ENCODE measurements around the gene YJU2.

YJU2 gene

DNA sequence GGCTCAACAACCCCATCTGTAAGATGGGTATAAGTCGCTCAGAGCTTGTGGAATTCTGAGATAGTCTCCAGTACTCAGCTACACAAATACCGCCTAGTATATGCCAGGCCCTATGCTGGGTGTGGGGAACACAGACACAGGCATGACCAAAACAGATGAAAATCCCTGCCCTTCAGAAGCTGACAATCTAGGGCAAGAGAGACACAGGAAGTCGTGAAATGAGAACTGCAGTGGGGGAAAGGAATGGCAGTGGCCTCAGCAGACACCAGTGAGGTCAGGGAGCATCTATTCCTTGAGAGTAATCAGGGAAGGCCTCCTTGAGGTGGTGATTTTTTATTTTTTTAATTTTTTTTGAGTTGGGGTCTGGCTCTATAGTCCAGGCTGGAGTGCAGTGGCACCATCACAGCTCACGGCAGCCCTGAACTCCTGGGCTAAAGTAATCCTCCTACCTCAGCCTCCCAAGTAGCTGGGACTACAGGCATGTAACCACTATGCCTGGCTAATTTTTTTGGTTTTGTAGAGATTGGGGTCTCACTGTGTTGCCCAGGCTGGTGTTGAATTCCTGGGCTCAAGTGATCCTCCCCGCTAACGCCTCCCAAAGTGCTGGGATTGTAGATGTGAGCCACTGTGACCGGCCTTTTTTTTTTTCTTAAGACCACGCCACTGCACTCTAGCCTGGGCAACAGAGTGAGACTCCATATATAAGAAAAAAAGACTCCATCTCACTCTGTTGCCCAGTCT, 52.1 kb downstream of the YJU2 start:
- no peak for DNase-seq (ENCODE audit: low read depth)

- DNase-seq (ENCODE audit: low read depth) = no peak
Measured at GRCh38 chr19:4300589-4300988, 53.7 kb downstream of the YJU2 start.

GRCh38 chr19:4301590-4302242, 54.8 kb downstream of the YJU2 start:
- DNase-seq (ENCODE audit: low read depth) = no peak

GRCh38 chr19:4302243-4302640, 55.4 kb downstream of the YJU2 start, which contains the start of gene TMIGD2:
TSS of gene TMIGD2 (minus strand) at chr19:4302389. CDS start at chr19:4302385, 4 bp downstream.
- peak; percentile 8 for DNase-seq (ENCODE audit: low read depth)

- no peak for DNase-seq (ENCODE audit: low read depth)
Measured at GRCh38 chr19:4303819-4304537, 57.1 kb downstream of the YJU2 start.

DNA sequence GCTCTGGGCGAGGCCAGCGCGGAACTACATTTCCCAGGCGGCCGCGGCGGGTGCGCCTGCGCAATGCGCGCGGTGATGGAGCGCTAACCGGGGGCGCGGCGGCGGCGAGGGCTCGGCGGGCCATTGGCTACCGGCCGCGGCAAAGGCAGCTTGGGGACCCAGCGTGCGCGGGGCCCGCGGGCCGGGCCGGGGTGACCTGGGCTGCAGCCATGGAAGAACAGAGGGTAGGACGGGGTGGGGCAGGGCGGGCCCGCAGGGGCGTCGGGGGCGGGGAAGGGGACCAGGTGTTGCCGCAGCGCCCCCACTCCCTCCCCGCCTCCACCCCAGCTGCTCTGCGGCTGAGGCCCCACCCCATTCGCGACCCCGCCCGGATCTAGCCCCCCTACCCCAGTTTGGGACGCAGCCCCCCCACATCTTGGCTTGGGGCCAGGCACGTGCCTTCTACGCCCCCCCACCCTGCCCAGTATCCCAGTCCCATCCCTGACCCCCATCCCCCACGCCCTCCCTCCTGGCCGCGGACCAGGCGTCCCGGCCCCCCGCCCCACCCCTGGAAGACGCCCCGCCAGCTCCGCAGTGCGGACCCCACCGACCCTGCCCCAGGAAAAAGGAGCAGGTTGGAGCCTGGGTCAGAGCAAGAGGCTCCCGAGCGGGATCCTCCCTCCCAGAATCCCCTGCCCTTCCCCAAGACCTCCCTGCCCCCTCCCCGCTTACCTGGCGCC, 57.8 kb downstream of the YJU2 start, which contains the start of gene FSD1:
Gene FSD1 (plus strand): TSS at position 61 of the 719 bp plus-strand sequence. CDS start 149 bp downstream, at position 210.
- peak; percentile 35 for DNase-seq (ENCODE audit: low read depth)

GRCh38 chr19:4305257-4305612, 58.4 kb downstream of the YJU2 start:
- DNase-seq (ENCODE audit: low read depth) = no peak

- no peak for DNase-seq (ENCODE audit: low read depth)
Measured at GRCh38 chr19:4305659-4306058, 58.8 kb downstream of the YJU2 start.

GRCh38 chr19:4310247-4311121, 63.6 kb downstream of the YJU2 start:
- no peak for DNase-seq (ENCODE audit: low read depth)

- no peak for DNase-seq (ENCODE audit: low read depth)
Measured at GRCh38 chr19:4313847-4314490, 67.1 kb downstream of the YJU2 start.

GRCh38 chr19:4316956-4317355, 70.1 kb downstream of the YJU2 start:
- no peak for DNase-seq (ENCODE audit: low read depth)

GRCh38 chr19:4318460-4318859, 71.6 kb downstream of the YJU2 start:
- no peak for DNase-seq (ENCODE audit: low read depth)
